ENCODE measurements around the gene FRAT2.

DNA sequence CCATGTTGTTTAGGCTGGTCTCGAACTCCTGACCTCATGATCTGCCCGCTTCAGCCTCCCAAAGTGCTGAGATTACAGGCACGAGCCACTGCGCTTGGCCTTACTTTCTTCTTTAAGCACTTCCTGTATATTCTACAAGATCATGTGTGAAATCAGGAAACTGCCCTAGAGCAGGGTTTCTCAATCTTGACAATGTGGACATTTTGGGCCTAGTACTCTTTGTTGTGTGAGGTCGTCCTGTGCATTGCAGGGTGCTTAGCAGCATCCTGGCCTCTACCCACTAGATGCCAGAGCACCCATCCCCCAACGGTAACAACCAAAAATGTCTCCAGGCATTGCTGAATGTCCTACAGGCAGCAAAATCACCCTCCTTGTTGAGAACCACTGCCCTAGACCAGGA lies 41.9 kb upstream of the FRAT2 start:
- TF ChIP-seq, protein P1, sequence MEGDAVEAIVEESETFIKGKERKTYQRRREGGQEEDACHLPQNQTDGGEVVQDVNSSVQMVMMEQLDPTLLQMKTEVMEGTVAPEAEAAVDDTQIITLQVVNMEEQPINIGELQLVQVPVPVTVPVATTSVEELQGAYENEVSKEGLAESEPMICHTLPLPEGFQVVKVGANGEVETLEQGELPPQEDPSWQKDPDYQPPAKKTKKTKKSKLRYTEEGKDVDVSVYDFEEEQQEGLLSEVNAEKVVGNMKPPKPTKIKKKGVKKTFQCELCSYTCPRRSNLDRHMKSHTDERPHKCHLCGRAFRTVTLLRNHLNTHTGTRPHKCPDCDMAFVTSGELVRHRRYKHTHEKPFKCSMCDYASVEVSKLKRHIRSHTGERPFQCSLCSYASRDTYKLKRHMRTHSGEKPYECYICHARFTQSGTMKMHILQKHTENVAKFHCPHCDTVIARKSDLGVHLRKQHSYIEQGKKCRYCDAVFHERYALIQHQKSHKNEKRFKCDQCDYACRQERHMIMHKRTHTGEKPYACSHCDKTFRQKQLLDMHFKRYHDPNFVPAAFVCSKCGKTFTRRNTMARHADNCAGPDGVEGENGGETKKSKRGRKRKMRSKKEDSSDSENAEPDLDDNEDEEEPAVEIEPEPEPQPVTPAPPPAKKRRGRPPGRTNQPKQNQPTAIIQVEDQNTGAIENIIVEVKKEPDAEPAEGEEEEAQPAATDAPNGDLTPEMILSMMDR (IDR thresholded peaks at IDR 0.05; ENCODE audit: insufficient read depth, low read depth, low read length) = no peak
- TF ChIP-seq EZH2 (IDR thresholded peaks at IDR 0.05; ENCODE audit: insufficient read depth, low read length) = no peak
